Skin epidermis (tissue), 12 donors: Measurements from ENCODE around the gene PDCD1.
"Not testable (repeated sequence)": the region's sequence is repeated elsewhere in the genome, so short reads cannot be mapped to it uniquely, and the experiment has no call there.

Experiments
- H3K27ac ChIP-seq, 21 experiments: fragments of 200-600 bp; sonication (generic) in 11 of 21; one replicate each; pipeline ENCODE4 v1.5.0; 2020; ENCODE audit warnings: mild to moderate bottlenecking in 3 of 21, inconsistent platforms in 2 of 21, moderate library complexity in 2 of 21
- H3K4me3 ChIP-seq, 7 experiments: fragments of 200-600 bp; sonication (generic) in 2 of 7; one replicate each; pipeline ENCODE4 v1.5.0; 2020; ENCODE audit warnings: inconsistent platforms in 2 of 7, mild to moderate bottlenecking in 2 of 7, moderate library complexity in 1 of 7

The PDCD1 gene

GRCh38 chr2:241858206-241859016 is at the start of gene PDCD1:
PDCD1 (minus strand) TSS chr2:241858894; CDS start chr2:241858838, 56 bp downstream.
- H3K27ac ChIP-seq, result peak within 1 kb of the TSS in 20 of 21 experiments; percentile 60 to 92 (median 84)

DNA sequence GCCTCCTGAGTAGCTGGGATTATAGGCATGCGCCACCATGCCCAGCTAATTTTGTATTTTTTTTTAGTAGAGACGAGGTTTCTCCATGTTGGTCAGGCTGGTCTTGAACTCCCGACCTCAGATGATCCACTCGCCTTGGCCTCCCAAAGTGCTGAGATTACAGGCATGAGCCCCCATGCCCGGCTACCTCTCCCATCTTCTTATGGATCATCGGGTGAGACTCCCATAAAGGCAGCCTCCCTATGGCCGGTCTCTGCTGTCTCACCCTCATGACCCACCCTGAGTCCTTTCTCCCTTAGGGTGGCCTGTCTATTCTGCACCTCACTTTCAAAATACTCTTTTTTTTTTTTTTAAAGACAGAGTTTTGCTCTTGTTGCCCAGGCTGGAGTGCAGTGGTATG is 49.1 kb upstream of the PDCD1 start:
- not testable (repeated sequence) for H3K27ac ChIP-seq, H3K4me3 ChIP-seq

More at GRCh38 chr2:241858206-241859016, at the start of gene PDCD1:
- H3K4me3 ChIP-seq, result peak within 1 kb of the TSS; percentile 4 to 36 (median 23)

GRCh38 chr2:241906826-241907570 is 48.3 kb upstream of the PDCD1 start:
- Histone ChIP-seq H3K4me3 (no peak overlapping the region), H3K27ac (no peak overlapping the region)

DNA sequence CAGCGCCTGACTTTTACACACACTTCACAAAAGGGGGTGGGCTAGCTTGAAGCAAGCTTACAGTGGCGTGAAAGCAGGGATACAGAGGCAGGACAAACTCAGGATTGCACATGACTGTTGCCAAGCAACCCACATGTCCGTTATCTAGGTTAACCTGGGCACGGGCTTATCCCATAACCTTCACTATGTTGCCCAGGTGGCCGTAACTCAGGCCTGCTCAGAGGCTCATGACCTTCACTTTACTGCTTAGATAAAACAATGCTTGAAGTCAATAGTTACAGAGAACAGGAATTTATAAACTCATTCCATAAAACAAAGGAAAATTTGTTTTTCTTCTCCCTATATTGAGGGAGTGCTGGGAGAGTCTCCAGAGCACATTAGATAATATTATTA is 47.7 kb upstream of the PDCD1 start:
- not testable (repeated sequence) for H3K4me3 ChIP-seq, H3K27ac ChIP-seq

DNA sequence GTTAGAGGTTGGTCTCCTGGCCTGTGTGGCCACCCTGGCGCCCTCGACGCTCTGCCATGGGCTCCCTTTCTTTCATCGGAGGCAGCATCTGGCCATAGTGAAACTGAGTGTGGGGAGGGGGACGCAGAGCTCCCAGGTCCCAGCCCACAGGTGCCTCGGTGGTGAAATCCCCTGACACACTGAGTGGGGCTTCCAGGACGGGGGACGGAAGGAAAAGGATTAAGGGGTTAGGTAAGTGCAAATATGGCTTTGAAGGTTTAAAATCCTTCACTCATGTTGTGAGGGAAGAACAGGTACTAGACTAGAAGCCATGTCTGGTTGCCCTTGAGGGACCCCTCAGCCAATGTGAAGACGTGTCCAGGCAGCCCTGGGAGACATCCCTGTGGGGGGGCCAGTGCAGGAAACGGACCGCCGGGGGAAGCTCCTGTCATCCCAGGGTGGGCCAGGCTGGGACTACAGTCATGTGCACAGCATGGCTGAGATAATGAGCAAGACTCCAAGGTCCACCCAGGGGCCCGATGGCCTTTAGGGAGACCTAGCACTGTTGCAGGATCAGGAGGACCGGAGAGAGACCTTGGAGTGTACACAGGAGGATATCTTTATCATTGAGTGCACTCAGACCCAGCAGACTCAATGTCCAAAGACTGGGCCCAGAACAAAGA is 47.2 kb upstream of the PDCD1 start:
- Histone ChIP-seq H3K4me3 (no peak overlapping the region), H3K27ac (no peak overlapping the region)

- Histone ChIP-seq H3K4me3 (no peak overlapping the region), H3K27ac (no peak overlapping the region)
Observed at GRCh38 chr2:241904791-241905710, 46.4 kb upstream of the PDCD1 start.

DNA sequence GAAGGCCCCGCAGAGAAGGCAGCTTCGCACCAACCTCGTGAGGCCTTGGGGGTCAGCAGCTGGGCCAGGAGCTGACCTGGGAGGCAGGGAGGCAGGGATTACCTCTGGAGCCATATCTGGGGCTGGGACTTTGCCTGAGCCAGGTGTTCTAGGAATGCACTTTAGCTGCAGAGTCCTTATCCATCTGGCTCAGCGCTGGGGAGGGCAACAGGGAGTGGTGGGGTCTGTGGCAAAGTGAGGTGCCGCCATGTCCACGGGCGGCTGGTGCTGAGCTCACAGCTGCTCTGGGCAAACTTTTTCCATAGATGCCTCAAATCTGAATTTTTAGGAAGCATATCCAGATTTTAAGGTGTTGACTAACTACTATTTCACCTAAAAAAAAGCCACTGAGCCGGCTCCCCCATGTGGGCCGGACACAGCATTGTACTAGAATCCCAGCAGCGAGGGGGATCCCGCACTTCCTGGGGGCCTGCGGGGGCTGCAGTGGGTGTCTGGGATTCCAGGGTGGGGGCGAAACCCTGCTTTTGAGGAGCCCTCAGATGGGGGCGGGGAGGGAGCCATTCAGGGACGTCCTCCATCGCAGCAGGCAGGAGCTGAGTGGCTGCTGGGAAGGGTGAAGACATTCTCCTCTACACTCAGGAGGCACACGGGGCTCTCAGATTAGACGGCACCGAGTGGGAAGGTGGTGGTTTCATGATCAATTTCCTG is 45.5 kb upstream of the PDCD1 start:
- Histone ChIP-seq H3K27ac (no peak overlapping the region), H3K4me3 (no peak overlapping the region)

DNA sequence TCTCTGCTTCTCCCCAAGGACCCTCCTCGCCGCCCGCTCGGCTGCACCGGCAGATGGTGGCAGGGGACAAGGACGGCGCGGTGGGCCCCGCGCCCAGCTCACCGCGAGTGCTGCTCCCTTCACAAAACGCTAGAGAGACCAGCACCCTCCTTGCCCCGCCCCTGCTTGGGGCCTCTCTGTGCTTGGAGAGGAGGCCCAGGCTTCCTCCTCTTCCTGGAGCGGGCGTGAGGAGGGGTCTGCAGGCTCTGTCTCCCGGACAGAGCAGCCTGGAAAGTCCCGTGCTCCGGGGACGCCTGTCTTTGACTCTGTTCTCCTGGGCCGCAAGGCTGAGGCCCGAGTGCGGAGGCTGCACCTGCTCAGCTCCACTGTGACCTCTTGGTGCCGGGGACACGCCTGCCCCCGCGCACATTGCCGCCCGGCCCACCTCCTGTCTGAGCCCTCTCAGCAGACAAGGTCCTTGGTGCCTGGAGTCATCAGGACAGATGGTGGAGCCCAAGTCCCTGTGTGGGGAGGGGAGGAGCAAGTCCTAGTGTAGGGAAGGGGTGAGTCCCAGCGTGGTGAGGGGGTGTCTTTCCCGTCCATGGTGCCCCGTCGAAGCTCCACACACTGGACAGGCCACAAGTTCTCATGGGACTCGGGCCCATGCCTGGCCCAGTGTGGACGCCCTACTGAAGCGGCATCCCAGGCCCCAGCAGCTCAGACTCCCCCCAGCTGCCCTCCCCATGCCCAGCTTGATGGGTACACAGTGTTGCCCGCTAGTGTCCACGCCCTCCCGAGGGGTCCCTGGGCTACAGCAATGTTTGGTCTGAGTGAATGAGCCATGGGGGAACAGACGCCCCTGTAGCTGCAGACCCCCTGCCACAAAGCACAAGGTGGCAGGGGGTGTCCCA is 44.7 kb upstream of the PDCD1 start:
- Histone ChIP-seq H3K27ac (no peak overlapping the region), H3K4me3 (no peak overlapping the region)

DNA sequence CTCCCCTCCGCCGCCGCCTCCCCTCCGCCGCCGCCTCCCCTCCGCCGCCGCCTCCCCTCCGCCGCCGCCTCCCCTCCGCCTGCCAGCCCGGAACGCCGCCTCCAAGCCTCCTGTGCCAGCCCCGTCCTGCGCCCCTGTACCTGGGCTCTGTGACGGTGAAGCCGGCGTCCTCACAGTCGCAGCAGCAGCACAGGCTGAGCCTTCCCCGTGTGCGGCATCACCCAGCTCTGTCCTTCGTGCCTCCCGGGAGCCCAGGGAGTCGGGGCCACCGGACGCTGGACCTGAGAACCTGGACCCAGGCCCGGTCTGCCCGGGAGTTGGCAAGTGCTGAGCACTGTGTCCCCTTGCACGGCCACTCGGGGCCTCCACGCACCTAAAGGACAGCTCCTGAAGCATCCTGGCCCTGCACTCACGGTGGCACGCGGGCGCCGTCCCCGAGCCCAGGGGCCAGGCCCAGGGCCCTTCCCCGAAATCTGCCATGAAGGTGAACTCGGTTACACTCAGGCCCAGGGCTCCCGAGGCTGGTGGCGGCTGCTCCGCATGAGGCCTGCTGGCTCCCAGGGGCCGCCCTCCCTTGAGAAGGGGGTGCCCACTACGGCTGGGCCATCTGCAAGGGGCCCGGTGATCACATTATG is 43.8 kb upstream of the PDCD1 start:
- Histone ChIP-seq H3K4me3 (peak overlapping the region in 3 of 7 experiments; percentile 12 to 26 (median 21)), H3K27ac (peak overlapping the region in 2 of 21 experiments; percentile 5 to 34)

DNA sequence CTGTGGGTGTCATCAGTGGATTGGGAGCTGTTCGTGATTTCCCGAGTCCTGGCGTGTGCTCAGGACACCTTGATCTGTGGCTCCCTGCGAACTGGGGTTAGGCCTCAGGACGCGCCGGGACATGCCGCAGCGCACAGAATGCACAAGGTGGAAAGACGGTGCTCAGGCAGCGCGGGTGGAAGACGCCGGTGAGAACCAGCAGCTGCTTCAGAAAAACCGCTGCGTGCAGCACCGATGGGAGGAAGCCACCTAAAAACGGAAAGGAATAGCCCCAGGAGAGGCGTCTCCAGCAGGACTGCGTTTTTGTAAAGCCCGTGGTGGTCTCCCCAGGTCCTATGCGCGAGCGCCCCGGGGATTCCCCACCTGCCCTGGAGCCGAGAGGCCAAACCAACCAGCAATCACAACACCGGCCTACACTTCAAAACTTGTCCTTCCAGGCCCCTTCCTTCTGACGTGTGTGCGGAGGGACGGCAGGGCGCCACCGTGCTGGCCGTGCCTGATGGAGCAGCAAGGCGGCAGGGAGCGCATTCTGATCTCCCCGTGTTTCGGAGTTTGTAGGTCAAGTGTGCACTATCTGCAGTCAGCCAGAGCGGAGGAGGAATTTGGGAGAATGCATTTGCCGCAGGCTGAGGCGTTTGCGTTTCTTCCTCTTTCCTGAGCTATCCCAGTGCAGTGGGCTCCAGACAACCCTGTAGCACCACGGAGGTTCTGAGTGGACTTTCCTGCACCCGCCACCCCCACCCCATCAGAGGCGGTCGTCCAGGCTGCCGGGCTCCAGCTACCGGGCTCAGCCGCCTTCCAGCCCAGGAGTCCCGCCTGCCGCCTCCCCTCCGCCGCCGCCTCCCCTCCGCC is 43.0 kb upstream of the PDCD1 start:
- H3K4me3 ChIP-seq, result peak overlapping the region in 6 of 7 experiments; percentile 1 to 26 (median 13)

DNA sequence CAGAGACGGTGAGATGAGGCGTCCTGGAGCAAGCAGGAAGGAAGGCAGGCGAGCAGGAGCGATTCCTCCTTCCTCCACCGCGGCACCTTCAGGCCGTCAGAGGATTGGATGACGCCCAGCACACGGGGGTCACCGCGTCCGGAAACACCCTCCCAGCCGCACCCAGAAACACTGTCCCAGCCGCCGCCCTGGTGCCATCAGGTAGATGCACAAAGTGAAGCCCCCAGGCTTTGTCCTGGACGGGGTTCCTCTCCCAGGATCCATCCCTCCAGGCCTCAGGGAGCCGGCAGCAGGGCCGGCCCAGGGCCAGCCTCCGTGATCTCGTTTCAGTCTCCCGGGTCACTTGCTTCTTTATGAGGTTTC is 42.3 kb upstream of the PDCD1 start:
- Histone ChIP-seq H3K27ac (peak overlapping the region in 9 of 21 experiments; percentile 0 to 68 (median 49)), H3K4me3 (peak overlapping the region in 1 of 7 experiments; percentile 21)

More for the DNA sequence above, 43.0 kb upstream of the PDCD1 start:
- peak overlapping the region in 9 of 21 experiments; percentile 0 to 66 (median 43) for H3K27ac ChIP-seq

DNA sequence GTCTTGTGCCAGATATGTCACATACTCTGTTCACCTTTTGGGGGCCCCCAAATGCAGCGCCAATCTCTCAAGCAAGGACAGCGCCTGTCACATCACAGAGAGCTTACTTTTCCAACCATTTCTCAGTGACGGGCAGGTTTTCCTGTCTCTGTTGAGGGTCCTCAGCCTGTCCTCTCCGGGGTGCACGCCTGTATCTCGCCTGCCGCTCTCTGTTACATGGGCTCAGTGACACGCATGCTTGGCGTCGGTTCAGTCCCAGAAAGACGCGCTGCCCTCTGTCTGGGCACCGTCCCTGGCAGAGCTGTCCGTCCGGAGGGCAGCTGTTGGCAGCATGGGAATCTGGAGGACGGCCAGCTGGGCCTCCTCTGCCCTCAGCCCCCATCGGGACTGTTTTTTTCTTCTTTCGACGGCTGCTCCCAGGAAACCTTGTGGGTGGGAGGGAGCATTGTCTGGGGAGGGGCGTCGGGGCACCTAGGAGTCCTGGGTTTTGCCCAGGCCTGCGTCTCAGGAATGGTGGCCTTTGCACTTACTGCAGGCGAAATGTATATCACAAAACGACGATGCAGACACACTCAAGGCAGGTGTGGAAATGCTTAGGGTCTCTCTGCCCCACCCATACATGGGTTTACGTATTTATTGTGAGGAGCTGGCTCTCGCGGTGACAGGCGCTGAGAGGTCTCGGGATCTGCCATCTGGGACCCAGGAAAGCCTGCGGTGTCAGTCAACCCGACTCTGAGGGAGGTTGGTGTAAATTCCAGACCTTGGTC is 41.7 kb upstream of the PDCD1 start:
- Histone ChIP-seq H3K4me3 (no peak overlapping the region), H3K27ac (peak overlapping the region in 9 of 21 experiments; percentile 9 to 68 (median 43))

DNA sequence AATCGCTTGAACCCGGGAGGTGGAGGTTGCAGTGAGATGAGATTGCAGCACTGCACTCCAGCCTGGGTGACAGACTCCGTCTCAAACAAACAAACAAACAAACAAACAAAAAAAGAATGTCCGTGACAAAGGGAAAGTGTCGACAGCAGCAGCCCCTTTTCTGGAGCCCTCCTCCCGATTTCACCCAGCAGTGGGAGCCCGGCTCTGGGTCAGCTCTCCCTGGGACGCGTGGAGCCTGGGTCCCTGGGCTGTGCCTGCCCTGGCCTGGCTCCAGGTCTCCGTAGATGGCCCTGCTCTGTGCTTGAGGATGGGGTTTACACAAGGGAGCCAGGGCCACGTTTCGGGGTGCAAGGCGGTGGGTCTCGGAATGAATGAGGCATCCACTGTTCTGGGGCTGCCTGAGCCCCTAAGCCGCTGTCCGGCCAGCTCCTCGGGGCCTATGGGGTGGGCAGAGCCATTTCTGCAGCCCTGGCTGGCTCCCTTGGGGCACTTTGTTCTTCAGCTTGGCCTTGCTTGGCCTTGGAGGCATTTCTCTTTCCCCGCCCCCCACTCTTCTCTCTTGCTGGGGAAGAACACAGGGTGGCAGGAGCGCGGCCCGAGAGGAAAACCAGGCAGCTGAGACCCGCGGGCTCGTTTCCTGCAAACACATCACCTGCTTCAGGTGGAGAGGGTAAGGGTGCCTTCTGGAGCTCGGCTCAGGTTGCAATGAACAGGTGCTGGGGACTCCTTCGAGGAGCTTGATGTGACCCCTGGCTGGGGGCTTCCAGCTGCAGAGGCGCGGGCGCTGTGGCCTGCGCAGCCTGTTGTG is 40.0 kb upstream of the PDCD1 start:
- Histone ChIP-seq H3K4me3 (no peak overlapping the region), H3K27ac (no peak overlapping the region)

DNA sequence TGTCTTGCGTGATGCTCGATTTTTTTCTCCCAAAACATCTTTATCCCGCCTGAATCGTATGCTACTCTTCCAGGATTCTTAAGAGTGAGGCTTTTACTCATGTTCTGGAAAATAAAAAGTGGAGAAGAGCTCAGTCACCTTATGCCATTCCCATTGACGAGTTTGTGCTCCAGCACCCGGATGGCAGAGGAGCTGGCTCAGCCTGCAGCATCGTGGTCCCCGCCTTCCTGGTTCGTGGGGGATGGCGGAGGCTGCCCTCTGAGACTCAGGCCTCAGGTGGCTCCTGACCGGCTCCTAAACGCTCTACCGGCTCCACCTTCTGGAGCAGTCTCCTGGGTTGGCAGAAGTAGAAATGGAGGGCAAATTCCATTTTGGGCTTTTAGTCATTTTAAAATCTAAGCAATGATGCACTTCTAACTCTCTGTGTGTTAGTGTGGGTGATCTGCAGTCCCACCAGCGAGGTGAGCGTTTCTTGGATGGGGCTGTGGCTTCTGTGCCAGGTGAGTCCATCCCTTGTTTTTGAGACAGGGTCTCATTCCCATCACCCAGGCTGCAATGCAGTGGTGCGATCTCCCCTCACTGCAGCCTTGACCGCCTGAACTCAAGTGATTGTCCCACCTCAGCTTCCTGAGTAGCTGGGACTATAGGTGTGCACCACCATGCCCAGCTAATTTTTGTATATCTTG is 38.7 kb upstream of the PDCD1 start:
- no peak overlapping the region for H3K27ac ChIP-seq
- H3K4me3 ChIP-seq, result no peak overlapping the region
